GM21717 (cell line): Measurements from ENCODE around the gene MTFP1.
"Not testable (repeated sequence)": the region's sequence is repeated elsewhere in the genome, so short reads cannot be mapped to it uniquely, and the experiment has no call there.

Experiments used
- ATAC-seq: cut with Tn5 transposase; IDR thresholded peaks from one replicate; pipeline ENCODE4 v1.9.1; 2021; ENCODE audit warnings: mild to moderate bottlenecking, moderate library complexity; ENCODE audit not compliant: unreplicated experiment

The MTFP1 gene

GRCh38 chr22:30425616-30426387 lies at the start of gene MTFP1:
MTFP1 (plus strand) TSS chr22:30425768; CDS start chr22:30425880, 112 bp downstream.
- ATAC-seq: no peak

DNA sequence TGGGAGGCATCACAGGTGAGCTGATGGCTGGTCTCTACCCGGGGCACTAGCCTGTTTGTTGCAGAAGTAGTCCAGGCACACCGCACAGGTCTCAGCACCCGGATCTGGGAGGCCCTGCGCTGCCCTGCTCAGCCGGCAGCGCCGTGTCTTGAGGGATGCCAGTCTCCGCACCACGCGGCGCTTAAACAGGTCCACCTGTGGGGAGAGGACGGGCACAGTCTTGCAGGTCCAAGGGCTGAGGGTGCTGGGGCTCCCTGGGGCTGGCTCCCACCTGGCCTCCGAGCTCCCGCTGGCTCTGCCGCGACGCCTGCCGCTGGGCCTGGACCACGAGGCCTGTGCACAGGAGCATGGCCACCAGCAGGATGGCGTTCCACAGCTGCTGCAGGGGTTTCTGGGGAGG lies 45.6 kb upstream of the MTFP1 start:
- ATAC-seq: no peak

DNA sequence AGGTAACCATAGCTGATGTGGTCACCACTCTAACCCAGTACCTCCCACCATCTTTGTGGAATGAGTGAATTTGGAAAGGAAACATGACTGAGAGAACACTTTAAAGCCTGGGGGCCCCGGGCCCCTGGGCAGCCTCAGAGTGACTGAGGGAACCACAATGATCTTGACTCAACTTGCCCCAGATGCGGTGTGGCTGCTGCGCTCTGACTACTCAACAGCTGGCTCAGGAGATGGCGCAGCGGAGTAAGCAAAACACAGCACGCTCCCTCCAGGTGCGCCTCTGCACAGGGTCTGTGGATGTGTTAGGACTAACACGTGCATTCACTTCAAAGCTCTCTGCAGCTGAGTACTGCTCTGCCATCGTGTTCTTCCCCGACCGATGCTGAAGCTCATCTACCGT lies 44.3 kb upstream of the MTFP1 start:
- no peak for ATAC-seq

GRCh38 chr22:30382340-30382739 lies 43.2 kb upstream of the MTFP1 start:
- ATAC-seq: no peak

- ATAC-seq: no peak
Measured at GRCh38 chr22:30383061-30383460, 42.5 kb upstream of the MTFP1 start.

GRCh38 chr22:30385942-30386341 lies 39.6 kb upstream of the MTFP1 start:
- no peak for ATAC-seq

- ATAC-seq: no peak
Measured at GRCh38 chr22:30386608-30386959, 39.0 kb upstream of the MTFP1 start.

DNA sequence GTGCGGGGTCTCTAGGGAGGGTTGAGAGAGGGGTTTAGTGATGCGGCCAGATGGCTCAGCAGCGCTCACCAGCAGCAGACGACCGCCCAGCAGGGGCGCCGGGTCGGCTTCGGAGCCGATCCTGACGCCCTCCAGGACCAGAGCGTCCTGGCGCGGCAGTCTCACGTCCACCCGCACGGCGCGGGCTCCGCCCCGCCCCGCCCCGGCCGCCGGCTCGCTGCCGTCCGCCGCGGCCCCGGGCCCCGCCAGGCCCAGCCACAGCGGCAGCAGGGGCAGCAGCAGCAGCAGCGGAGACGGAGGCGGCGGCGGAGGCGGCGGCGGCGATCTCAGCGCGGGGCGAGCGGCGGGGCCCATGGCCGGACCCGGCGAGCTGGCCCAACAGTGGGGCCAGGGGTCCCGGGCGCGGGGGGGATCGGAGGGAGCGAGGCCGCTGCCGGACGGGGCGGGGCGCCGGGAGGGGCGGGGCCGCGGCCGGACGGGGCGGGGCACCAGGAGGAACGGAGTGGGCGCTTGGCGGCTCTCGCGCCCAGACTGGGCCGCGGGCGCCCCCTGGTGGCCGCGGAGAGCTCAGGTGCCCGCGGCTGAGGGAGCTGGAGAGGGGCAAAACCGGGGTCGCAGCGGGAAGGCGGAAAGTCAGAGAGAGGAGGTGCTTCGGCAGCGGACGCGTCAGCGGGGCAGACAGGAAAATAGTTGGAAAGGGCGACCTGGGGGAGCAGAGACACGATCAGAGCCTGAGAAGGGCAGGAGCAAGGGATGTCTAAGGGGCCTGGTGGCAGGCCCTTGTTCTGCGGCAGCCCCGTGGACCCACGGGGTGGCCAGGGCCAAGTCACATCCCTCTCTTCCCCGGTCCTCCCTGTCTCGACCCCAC lies 38.4 kb upstream of the MTFP1 start, which contains the start of gene RNF215:
TSS of gene RNF215 (minus strand) at position 452 of the 868 bp plus-strand sequence. CDS start at position 354, 98 bp downstream.
- ATAC-seq: peak; percentile 55

- no peak for ATAC-seq
Measured at GRCh38 chr22:30390974-30391691, 34.4 kb upstream of the MTFP1 start.

DNA sequence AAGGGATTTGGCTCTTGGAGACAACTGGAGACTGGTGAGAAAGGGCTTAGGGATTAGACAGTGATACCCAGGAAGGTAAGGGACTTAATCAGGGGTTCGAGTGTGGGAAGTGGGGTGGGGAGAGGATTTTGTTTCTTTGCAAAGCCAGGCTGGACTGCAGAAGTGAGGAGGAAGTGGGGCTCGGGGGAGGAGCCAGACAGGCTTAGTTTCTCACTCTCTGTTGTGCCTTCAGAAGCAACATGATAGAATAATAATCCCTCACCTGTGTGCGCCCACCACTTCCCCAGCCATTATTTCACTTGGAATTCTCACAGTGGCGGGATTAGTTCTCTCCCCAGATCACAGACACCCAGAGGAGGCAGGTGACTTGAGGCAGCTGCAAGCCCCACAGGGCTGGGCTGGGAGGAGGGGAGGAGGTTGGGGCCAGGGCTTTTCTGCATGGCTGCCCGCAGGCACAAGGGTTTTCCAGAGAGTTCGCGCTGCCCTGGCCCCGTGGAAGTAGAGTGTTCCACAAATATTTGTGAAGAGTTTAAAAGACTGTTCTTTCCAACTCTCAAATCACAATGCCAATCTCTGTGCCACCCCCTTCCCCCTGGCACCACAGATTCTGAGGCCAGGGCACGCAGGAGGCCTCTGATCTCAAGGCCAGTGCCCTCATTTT lies 32.8 kb upstream of the MTFP1 start:
- ATAC-seq: no peak

GRCh38 chr22:30393322-30393680 lies 32.3 kb upstream of the MTFP1 start:
- no peak for ATAC-seq

DNA sequence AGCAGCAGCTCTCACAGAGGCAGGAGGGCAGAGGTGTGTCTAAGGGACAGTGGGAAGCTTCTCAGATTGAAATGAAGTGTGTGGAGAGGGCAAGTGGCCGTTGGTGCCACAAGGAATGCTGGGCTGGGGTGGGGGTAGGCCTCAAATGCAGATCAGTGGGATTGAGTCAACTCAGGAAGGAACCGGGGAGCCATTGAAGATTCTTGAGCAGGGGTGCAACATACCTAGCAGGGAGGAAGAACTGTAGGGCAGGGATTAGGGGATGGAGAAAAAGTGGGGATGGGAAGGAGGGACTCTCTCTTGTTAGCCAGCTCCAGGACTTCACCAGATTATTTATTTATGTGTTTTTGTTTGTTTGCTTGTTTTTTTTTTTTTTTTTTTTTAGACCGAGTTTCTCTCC lies 31.7 kb upstream of the MTFP1 start:
- ATAC-seq: no peak

DNA sequence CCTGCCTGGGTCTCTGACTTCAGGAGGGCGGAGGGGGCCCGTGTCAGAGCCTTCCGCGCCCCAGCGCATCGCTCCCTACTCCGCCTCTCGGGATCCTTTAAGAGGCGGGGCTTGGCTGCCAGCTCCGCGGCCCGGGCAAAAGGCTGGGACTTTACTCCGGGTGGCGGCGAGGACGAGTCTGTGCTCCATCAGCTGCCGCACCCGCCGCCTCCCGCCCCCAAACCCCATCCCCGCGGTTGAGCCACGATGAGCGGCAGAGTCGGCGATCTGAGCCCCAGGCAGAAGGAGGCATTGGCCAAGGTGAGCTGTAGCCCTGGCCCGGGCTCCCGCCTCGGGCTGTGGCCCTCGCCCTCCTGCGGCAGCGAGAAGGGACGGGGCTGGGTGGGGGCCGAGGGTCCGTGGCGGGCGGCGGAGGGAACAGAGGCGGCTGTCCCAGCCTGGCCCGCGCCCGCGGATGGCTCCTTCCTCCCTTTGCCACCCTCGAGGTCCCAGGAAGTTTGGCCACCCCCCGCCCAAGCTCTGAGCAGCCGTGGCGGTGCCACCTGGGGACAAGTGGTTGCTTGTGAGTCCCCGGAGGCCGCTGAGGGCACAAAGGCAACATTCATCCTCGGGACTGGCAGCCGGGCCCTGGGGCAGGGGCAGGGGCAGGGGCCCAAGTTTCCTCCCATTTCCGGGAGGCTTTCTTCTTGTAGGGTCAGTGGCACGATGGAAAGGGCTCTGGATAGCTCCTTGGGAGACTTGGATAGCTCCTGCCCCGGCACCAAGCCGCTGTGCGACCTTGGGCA lies 28.5 kb upstream of the MTFP1 start, which contains the start of gene SEC14L2:
TSS of gene SEC14L2 (plus strand) at position 148 of the 785 bp plus-strand sequence. CDS start at position 247, 99 bp downstream.
- ATAC-seq: peak; percentile 63

DNA sequence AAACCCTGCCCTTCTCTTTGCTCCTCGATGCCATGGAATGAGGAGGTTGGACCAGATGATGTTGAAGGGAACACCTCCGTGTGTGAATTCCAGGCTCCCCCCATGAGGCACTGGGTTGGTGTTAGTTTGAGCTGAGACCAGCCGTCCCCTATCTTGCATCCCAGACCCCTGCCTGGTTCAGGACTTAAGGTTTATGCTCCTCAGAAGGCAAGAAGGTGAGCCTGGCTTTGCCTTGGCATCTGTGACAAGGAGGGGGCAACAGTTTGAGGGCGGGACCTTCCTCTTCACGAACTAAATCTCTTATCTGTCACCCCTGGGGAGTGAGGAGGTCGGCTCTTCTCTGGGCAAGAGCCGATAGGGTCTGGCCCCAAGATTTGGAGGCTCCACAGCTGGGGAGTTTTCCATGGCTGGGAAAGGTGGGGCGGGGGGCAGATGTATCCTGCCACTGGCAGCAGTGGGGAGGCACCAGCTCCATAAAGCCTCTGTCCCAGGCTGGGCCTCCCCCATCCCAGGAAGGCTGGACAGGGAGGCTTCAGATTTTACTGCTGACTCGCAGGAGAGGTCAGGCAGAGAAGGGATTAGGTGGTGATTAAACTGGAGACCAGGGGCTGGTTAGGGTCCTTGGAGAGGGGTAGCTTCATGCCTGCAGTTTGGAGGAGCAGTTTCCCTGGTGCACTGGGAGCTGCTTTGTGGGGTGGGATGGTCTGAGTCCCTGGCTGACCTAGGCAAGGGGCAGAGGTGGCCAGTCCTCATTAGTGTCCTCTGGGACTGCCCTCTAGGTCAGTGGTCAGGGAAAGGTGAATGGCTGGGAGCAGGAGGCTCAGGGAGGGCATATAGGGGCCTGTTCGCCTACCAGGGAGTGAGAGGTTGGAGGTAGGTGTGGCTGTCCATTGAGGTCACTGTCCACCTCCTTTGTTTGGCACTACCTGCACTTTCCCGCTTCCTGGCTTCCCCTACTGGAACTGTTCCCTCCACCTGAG lies 27.6 kb upstream of the MTFP1 start:
- ATAC-seq: no peak

DNA sequence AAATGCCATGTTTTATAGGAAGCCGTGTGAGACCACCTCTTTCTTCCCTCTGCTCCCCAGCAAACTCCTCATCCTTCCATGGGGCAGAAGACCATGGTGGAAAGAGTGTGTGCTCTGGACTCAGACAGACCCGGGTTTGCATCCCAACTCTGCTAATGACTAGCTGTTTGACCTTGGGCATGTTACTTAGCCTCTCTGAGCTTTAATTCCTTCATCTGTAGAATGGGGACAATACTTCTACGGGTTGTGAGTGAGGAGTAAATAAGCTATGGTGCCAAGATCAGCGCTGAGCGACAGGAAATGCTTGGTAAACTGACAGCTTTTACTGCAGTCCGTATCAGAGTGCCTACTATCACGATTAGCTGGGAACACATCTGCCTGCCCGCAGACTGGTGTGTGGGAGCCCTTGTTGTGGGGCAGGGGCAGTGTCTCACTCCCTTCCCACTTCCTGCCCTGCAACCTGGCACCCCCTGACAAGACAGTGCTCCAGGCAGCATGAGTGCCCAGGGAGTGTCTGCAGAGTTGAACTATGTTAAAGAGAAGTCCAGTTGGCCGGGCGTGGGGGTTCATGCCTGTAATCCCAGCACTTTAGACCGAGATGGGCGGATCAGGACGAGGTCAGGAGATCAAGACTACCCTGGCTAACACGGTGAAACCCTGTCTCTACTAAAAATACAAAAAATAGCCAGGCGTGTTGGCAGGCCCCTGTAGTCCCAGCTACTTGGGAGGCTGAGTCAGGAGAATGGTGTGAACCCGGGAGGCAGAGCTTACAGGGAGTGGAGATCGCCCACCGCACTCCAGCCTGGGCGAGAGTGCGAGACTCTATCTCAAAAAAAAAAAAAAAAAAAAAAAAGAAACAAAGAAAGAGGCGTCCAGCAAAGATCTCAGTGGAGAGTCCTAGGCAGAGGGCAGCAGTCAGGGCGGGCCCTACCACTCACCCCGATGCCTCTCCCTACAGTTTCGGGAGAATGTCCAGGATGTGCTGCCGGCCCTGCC lies 26.6 kb upstream of the MTFP1 start:
- ATAC-seq: no peak

GRCh38 chr22:30399718-30400117 lies 25.9 kb upstream of the MTFP1 start:
- ATAC-seq: no peak

GRCh38 chr22:30400159-30400558 lies 25.4 kb upstream of the MTFP1 start:
- ATAC-seq: no peak

- not testable (repeated sequence) for ATAC-seq
Measured at GRCh38 chr22:30401024-30401423, 24.5 kb upstream of the MTFP1 start.
